Loucy (cell line): ENCODE measurements around the gene LMNTD1.
A peak's percentile ranks its signal among the peaks of the same experiment; 100 is the strongest.

Experiments used
- H2AFZ ChIP-seq: fragments of 200-600 bp; sonication (generic); 2 replicates; pipeline ENCODE4 v1.6.0; 2016; ENCODE audit warnings: antibody characterized with exemption, mild to moderate bottlenecking, low read length, moderate library complexity
- H3F3A ChIP-seq: fragments of 200-600 bp; 2 replicates; pipeline ENCODE4 v1.6.0; 2016; ENCODE audit warnings: antibody characterized with exemption, low read depth, mild to moderate bottlenecking
- H3K27me3 ChIP-seq: fragments of 200-600 bp; sonication (generic); 2 replicates; pipeline ENCODE4 v1.6.1; 2014; ENCODE audit warnings: low read length, mild to moderate bottlenecking; ENCODE audit not compliant: insufficient read depth, poor library complexity, severe bottlenecking
- H3K36me3 ChIP-seq: fragments of 200-600 bp; sonication (generic); 2 replicates; pipeline ENCODE4 v1.6.1; 2016; ENCODE audit warnings: low read length; ENCODE audit not compliant: insufficient read depth
- H3K4me1 ChIP-seq: fragments of 200-600 bp; sonication (generic); 2 replicates; pipeline ENCODE4 v1.5.1; 2014; ENCODE audit warnings: low read length, mild to moderate bottlenecking; ENCODE audit not compliant: insufficient read depth, poor library complexity, severe bottlenecking
- H3K4me2 ChIP-seq: fragments of 200-600 bp; sonication (generic); 2 replicates; pipeline ENCODE4 v1.6.0; 2014; ENCODE audit warnings: antibody characterized with exemption, low read length, low read depth, mild to moderate bottlenecking; ENCODE audit not compliant: poor library complexity, severe bottlenecking
- H3K4me3 ChIP-seq: fragments of 200-600 bp; sonication (generic); 2 replicates; pipeline ENCODE4 v1.5.1; 2014; ENCODE audit warnings: low read length, mild to moderate bottlenecking, mixed read lengths; ENCODE audit not compliant: poor library complexity, severe bottlenecking
- H3K79me2 ChIP-seq: fragments of 200-600 bp; sonication (generic); 2 replicates; pipeline ENCODE4 v1.6.1; 2014; ENCODE audit warnings: low read length; ENCODE audit not compliant: insufficient read depth
- H3K9ac ChIP-seq: fragments of 200-600 bp; sonication (generic); 2 replicates; pipeline ENCODE4 v1.6.0; 2014; ENCODE audit warnings: mild to moderate bottlenecking, low read depth, low read length, moderate library complexity; ENCODE audit not compliant: poor library complexity, severe bottlenecking
- H3K9me2 ChIP-seq: fragments of 200-600 bp; sonication (generic); replicated peaks from 2 replicates; pipeline ENCODE4 v1.6.1; 2016; ENCODE audit warnings: low read depth, low read length, mixed read lengths
- H3K9me3 ChIP-seq: fragments of 200-600 bp; sonication (generic); 2 replicates; pipeline ENCODE4 v1.6.1; 2014; ENCODE audit warnings: mild to moderate bottlenecking, antibody characterized with exemption, low read length, low read depth; ENCODE audit not compliant: insufficient read depth
- H4K20me1 ChIP-seq: fragments of 200-600 bp; sonication (generic); 2 replicates; pipeline ENCODE4 v1.6.0; 2014; ENCODE audit warnings: antibody characterized with exemption, low read length, mild to moderate bottlenecking; ENCODE audit not compliant: insufficient read depth, poor library complexity, severe bottlenecking
- CTCF ChIP-seq: fragments of 200-600 bp; sonication (generic); conservative IDR thresholded peaks from 2 replicates; pipeline ENCODE4 v1.5.1; 2014; ENCODE audit warnings: mild to moderate bottlenecking, antibody characterized with exemption, low read length
- EZH2phosphoT487 ChIP-seq: fragments of 200-600 bp; IDR thresholded peaks from 2 replicates; pipeline ENCODE4 v1.6.1; 2018; ENCODE audit warnings: antibody characterized with exemption, mild to moderate bottlenecking, moderate library complexity, borderline replicate concordance

LMNTD1 gene

GRCh38 chr12:25463521-25463920 is 89.6 kb downstream of the LMNTD1 start:
- no peak overlapping the region for H3K4me3 ChIP-seq
- no peaks in the 10 kb centered on the region for H3K27me3 ChIP-seq
- H3K9ac ChIP-seq: no peak overlapping the region
- H2AFZ ChIP-seq: no peak overlapping the region
- H3K4me2 ChIP-seq: no peak overlapping the region
- no peaks in the 10 kb centered on the region for H3K9me3 ChIP-seq
- no peaks in the 10 kb centered on the region for H3K79me2 ChIP-seq
- no peaks in the 10 kb centered on the region for H3F3A ChIP-seq
- TF ChIP-seq EZH2phosphoT487: no peak
- TF ChIP-seq CTCF: no peak
- H3K36me3 ChIP-seq: no peaks in the 10 kb centered on the region
- no peaks in the 10 kb centered on the region for H4K20me1 ChIP-seq
- H3K4me1 ChIP-seq: peaks cover 5% of the 10 kb centered on the region
- no peaks in the 10 kb centered on the region for H3K9me2 ChIP-seq

GRCh38 chr12:25463005-25463404 is 90.1 kb downstream of the LMNTD1 start:
- H3K4me2 ChIP-seq: no peak overlapping the region
- no peaks in the 10 kb centered on the region for H4K20me1 ChIP-seq
- no peaks in the 10 kb centered on the region for H3K36me3 ChIP-seq
- H3K9me2 ChIP-seq: no peaks in the 10 kb centered on the region
- peaks cover 5% of the 10 kb centered on the region for H3K4me1 ChIP-seq
- no peaks in the 10 kb centered on the region for H3F3A ChIP-seq
- no peak overlapping the region for H3K9ac ChIP-seq
- H3K9me3 ChIP-seq: no peaks in the 10 kb centered on the region
- no peak overlapping the region for H2AFZ ChIP-seq
- no peak for TF ChIP-seq CTCF
- no peak for TF ChIP-seq EZH2phosphoT487
- no peaks in the 10 kb centered on the region for H3K27me3 ChIP-seq
- H3K79me2 ChIP-seq: no peaks in the 10 kb centered on the region
- H3K4me3 ChIP-seq: no peak overlapping the region

- no peak for TF ChIP-seq EZH2phosphoT487
- no peak for TF ChIP-seq CTCF
- Histone ChIP-seq H3K79me2 (no peaks in the 10 kb centered on the region), H3K9me2 (no peaks in the 10 kb centered on the region), H3K4me3 (no peak overlapping the region), H3K9me3 (no peaks in the 10 kb centered on the region), H4K20me1 (no peaks in the 10 kb centered on the region), H3K36me3 (no peaks in the 10 kb centered on the region), H3F3A (no peaks in the 10 kb centered on the region), H2AFZ (peak overlapping the region; percentile 7), H3K4me1 (peaks cover 5% of the 10 kb centered on the region), H3K4me2 (no peak overlapping the region), H3K27me3 (no peaks in the 10 kb centered on the region), H3K9ac (no peak overlapping the region)
Observed at GRCh38 chr12:25459541-25459951, 93.5 kb downstream of the LMNTD1 start.
